ENCODE data around the gene TTC7B.

Gene TTC7B

GRCh38 chr14:90500665-90501370 lies 315.4 kb downstream of the TTC7B start:
- no peak for DNase-seq (ENCODE audit: low spot score in 2 of 2)
- no peak overlapping the region for H3K27ac Mint-ChIP-seq
- ATAC-seq (ENCODE audit: low read depth) = no peak
- H3K36me3 Mint-ChIP-seq = peaks cover 5% of the 10 kb centered on the region
- no peaks in the 10 kb centered on the region for H3K4me1 Mint-ChIP-seq
- no peak overlapping the region for H3K4me3 Mint-ChIP-seq
- H3K9me3 Mint-ChIP-seq = peaks cover 7% of the 10 kb centered on the region
- H3K27me3 Mint-ChIP-seq = peaks cover 28% of the 10 kb centered on the region

- no peaks in the 10 kb centered on the region for H3K4me1 Mint-ChIP-seq
- H3K36me3 Mint-ChIP-seq = peaks cover 5% of the 10 kb centered on the region
- peaks cover 28% of the 10 kb centered on the region for H3K27me3 Mint-ChIP-seq
- no peak overlapping the region for H3K4me3 Mint-ChIP-seq
- DNase-seq (ENCODE audit: low spot score in 2 of 2) = no peak
- no peak for ATAC-seq (ENCODE audit: low read depth)
- peaks cover 7% of the 10 kb centered on the region for H3K9me3 Mint-ChIP-seq
- no peak overlapping the region for H3K27ac Mint-ChIP-seq
These were observed 316.1 kb downstream of the TTC7B start for GRCh38 chr14:90499908-90500664.

- Mint-ChIP-seq H3K9me3 (peaks cover 7% of the 10 kb centered on the region), H3K27me3 (peaks cover 28% of the 10 kb centered on the region), H3K36me3 (peaks cover 5% of the 10 kb centered on the region), H3K27ac (no peak overlapping the region), H3K4me1 (no peaks in the 10 kb centered on the region), H3K4me3 (no peak overlapping the region)
- DNase-seq (ENCODE audit: low spot score in 2 of 2) (no peak), ATAC-seq (ENCODE audit: low read depth) (no peak)
These were observed 317.1 kb downstream of the TTC7B start for GRCh38 chr14:90499121-90499520.

GRCh38 chr14:90498198-90498597 lies 318.0 kb downstream of the TTC7B start:
- Mint-ChIP-seq H3K27me3 (peaks cover 28% of the 10 kb centered on the region), H3K4me1 (no peaks in the 10 kb centered on the region), H3K9me3 (peaks cover 7% of the 10 kb centered on the region), H3K27ac (no peak overlapping the region), H3K4me3 (no peak overlapping the region), H3K36me3 (peaks cover 5% of the 10 kb centered on the region)
- ATAC-seq (ENCODE audit: low read depth) (no peak), DNase-seq (ENCODE audit: low spot score in 2 of 2) (no peak)

GRCh38 chr14:90496379-90496778 lies 319.9 kb downstream of the TTC7B start:
- H3K4me3 Mint-ChIP-seq = no peak overlapping the region
- no peak overlapping the region for H3K27ac Mint-ChIP-seq
- peaks cover 18% of the 10 kb centered on the region for H3K27me3 Mint-ChIP-seq
- DNase-seq (ENCODE audit: low spot score in 2 of 2) (no peak), ATAC-seq (ENCODE audit: low read depth) (no peak)
- no peaks in the 10 kb centered on the region for H3K4me1 Mint-ChIP-seq
- peaks cover 3% of the 10 kb centered on the region for H3K9me3 Mint-ChIP-seq
- H3K36me3 Mint-ChIP-seq = peaks cover 5% of the 10 kb centered on the region

GRCh38 chr14:90495357-90496276 lies 320.6 kb downstream of the TTC7B start:
- ATAC-seq (ENCODE audit: low read depth) (no peak), DNase-seq (ENCODE audit: low spot score in 2 of 2) (peak in 1 of 2 donors; percentile 30)
- Mint-ChIP-seq H3K4me1 (no peaks in the 10 kb centered on the region), H3K9me3 (peaks cover 3% of the 10 kb centered on the region), H3K27me3 (peaks cover 19% of the 10 kb centered on the region), H3K36me3 (peaks cover 5% of the 10 kb centered on the region), H3K27ac (no peak overlapping the region), H3K4me3 (no peak overlapping the region)

- H3K4me3 Mint-ChIP-seq = no peak overlapping the region
- peaks cover 1% of the 10 kb centered on the region for H3K36me3 Mint-ChIP-seq
- H3K27ac Mint-ChIP-seq = no peak overlapping the region
- H3K9me3 Mint-ChIP-seq = no peaks in the 10 kb centered on the region
- ATAC-seq (ENCODE audit: low read depth) (no peak), DNase-seq (ENCODE audit: low spot score in 2 of 2) (no peak)
- H3K27me3 Mint-ChIP-seq = peaks cover 5% of the 10 kb centered on the region
- H3K4me1 Mint-ChIP-seq = no peaks in the 10 kb centered on the region
These were observed 324.2 kb downstream of the TTC7B start for GRCh38 chr14:90491911-90492531.

- Mint-ChIP-seq H3K36me3 (peaks cover under 1% of the 10 kb centered on the region), H3K27ac (no peak overlapping the region), H3K4me3 (no peak overlapping the region), H3K27me3 (peaks cover 6% of the 10 kb centered on the region), H3K4me1 (no peaks in the 10 kb centered on the region), H3K9me3 (no peaks in the 10 kb centered on the region)
- ATAC-seq (ENCODE audit: low read depth) (no peak), DNase-seq (ENCODE audit: low spot score in 2 of 2) (no peak)
These were observed 324.9 kb downstream of the TTC7B start for GRCh38 chr14:90491221-90491885.

GRCh38 chr14:90490720-90491050 lies 325.5 kb downstream of the TTC7B start:
- no peaks in the 10 kb centered on the region for H3K4me1 Mint-ChIP-seq
- no peaks in the 10 kb centered on the region for H3K36me3 Mint-ChIP-seq
- H3K27me3 Mint-ChIP-seq = peaks cover 7% of the 10 kb centered on the region
- no peaks in the 10 kb centered on the region for H3K9me3 Mint-ChIP-seq
- no peak overlapping the region for H3K27ac Mint-ChIP-seq
- ATAC-seq (ENCODE audit: low read depth) (no peak), DNase-seq (ENCODE audit: low spot score in 2 of 2) (no peak)
- H3K4me3 Mint-ChIP-seq = no peak overlapping the region

GRCh38 chr14:90489916-90490719 lies 326.1 kb downstream of the TTC7B start:
- no peak overlapping the region for H3K4me3 Mint-ChIP-seq
- H3K27me3 Mint-ChIP-seq = peaks cover 7% of the 10 kb centered on the region
- H3K4me1 Mint-ChIP-seq = no peaks in the 10 kb centered on the region
- no peaks in the 10 kb centered on the region for H3K9me3 Mint-ChIP-seq
- no peak for ATAC-seq (ENCODE audit: low read depth)
- no peak for DNase-seq (ENCODE audit: low spot score in 2 of 2)
- no peaks in the 10 kb centered on the region for H3K36me3 Mint-ChIP-seq
- no peak overlapping the region for H3K27ac Mint-ChIP-seq

- no peak for ATAC-seq (ENCODE audit: low read depth)
- H3K4me1 Mint-ChIP-seq = peaks cover 2% of the 10 kb centered on the region
- H3K9me3 Mint-ChIP-seq = no peaks in the 10 kb centered on the region
- H3K36me3 Mint-ChIP-seq = peaks cover 1% of the 10 kb centered on the region
- DNase-seq (ENCODE audit: low spot score in 2 of 2) = no peak
- no peak overlapping the region for H3K27ac Mint-ChIP-seq
- peaks cover 9% of the 10 kb centered on the region for H3K27me3 Mint-ChIP-seq
- no peak overlapping the region for H3K4me3 Mint-ChIP-seq
These were observed 326.9 kb downstream of the TTC7B start for GRCh38 chr14:90489306-90489705.

- ATAC-seq (ENCODE audit: low read depth) (no peak), DNase-seq (ENCODE audit: low spot score in 2 of 2) (no peak)
- H3K27ac Mint-ChIP-seq = no peak overlapping the region
- peaks cover 3% of the 10 kb centered on the region for H3K4me1 Mint-ChIP-seq
- no peak overlapping the region for H3K4me3 Mint-ChIP-seq
- peaks cover 10% of the 10 kb centered on the region for H3K27me3 Mint-ChIP-seq
- no peaks in the 10 kb centered on the region for H3K9me3 Mint-ChIP-seq
- peaks cover 1% of the 10 kb centered on the region for H3K36me3 Mint-ChIP-seq
These were observed 328.0 kb downstream of the TTC7B start for GRCh38 chr14:90488256-90488655.

- Mint-ChIP-seq H3K27ac (no peak overlapping the region), H3K4me1 (peaks cover 3% of the 10 kb centered on the region)
- ATAC-seq (ENCODE audit: low read depth) = no peak
These were observed 328.8 kb downstream of the TTC7B start for GRCh38 chr14:90487462-90487861.

More at GRCh38 chr14:90487462-90487861, 328.8 kb downstream of the TTC7B start:
- H3K9me3 Mint-ChIP-seq = no peaks in the 10 kb centered on the region
- DNase-seq (ENCODE audit: low spot score in 2 of 2) = no peak
- no peak overlapping the region for H3K4me3 Mint-ChIP-seq
- peaks cover 1% of the 10 kb centered on the region for H3K36me3 Mint-ChIP-seq
- peaks cover 13% of the 10 kb centered on the region for H3K27me3 Mint-ChIP-seq
